GM19463 (cell line): ENCODE measurements around the gene NOP14.
"Not testable (repeated sequence)": the region's sequence is repeated elsewhere in the genome, so short reads cannot be mapped to it uniquely, and the experiment has no call there.

Experiments
- ATAC-seq: cut with Tn5 transposase; IDR thresholded peaks from one replicate; pipeline ENCODE4 v1.9.1; 2021; ENCODE audit warnings: mild to moderate bottlenecking, moderate library complexity; ENCODE audit not compliant: unreplicated experiment

NOP14 gene

DNA sequence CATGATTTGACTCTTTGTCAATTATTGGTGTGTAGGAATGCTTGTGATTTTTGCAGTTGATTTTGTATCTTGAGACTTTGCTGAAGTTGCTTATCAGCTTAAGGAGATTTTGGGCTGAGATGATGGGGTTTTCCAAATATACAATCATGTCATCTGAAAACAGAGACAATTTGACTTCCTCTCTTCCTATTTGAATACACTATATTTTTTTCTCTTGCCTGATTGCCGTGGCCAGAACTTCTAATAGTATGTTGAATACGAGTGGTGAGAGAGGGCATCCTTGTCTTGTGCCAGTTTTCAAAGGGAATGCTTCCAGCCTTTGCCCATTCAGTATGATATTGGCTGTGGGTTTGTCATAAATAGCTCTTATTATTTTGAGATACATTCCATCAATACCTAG lies 44.9 kb downstream of the NOP14 start:
- not testable (repeated sequence) for ATAC-seq

DNA sequence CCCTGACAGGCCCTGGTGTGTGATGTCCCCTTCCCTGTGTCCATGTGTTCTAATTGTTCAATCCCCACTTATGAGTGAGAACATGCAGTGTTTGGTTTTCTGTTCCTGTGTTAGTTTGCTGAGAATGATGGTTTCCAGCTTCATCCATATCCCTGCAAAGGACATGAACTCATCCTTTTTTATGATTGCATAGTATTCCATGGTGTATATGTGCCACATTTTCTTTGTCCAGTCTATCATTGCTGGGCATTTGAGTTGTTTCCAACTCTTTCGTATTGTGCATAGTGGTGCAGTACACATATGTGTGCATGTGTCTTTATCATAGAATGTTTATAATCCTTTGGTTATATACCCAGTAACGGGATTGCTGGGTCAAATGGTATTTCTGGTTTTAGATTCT lies 46.5 kb downstream of the NOP14 start:
- not testable (repeated sequence) for ATAC-seq

DNA sequence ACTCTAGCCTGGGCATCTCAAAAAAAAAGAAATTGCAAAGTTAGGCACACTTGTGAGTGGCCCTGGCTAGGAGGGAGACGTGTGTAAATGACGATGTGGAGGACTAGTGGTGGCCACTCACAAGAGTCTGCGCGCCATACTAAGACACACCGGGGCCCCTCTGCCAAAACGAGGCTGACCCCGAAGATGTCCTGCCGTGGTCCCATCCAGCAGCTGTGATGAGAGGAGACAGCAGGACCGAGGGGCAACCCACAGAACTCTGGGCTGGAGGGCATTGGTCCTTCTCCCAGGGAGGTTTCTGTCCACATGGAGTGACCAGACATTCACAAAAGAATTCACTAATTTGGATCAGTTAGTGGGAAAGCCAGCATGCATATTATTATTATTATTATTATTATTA lies 47.4 kb downstream of the NOP14 start:
- no peak for ATAC-seq

DNA sequence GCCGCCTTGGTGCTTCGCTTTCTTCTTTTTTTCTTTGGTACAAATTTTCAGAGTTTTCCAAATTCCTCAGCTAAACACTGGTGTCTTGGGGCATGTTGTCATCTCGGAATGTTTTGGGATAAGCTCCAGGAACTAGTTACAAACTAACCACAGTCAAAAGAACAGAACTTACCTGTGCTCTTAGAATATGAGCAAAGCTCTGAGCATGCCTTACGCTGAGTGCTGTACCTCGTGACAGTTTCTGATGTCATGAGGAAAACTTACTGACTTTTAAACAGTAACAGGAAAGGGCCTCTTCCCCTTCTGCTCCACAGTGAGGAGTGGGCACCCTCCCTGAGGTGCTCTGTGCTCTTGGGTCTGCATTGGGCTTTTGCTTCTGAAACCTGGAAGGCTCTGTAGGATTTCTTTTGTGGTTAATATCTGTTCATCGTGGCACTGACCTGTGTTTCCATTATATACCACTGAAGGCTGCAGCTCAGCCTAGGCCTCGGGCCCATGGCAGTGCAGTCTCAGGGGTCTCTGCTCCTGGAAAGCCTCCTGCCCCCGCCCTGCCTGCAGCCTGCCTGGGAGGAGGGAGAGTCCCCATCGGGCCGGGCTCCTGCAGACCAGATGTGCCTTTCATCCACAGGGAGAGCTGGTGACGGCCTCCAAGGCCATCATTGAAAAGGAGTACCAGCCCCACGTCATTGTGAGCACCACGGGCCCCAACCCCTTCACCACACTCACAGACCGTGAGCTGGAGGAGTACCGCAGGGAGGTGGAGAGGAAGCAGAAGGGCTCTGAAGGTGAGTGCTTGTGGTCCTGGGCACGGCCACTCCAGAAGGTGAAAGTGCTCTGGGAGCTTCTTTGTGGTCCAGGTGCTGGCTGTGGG lies 48.7 kb downstream of the NOP14 start:
- ATAC-seq = no peak

DNA sequence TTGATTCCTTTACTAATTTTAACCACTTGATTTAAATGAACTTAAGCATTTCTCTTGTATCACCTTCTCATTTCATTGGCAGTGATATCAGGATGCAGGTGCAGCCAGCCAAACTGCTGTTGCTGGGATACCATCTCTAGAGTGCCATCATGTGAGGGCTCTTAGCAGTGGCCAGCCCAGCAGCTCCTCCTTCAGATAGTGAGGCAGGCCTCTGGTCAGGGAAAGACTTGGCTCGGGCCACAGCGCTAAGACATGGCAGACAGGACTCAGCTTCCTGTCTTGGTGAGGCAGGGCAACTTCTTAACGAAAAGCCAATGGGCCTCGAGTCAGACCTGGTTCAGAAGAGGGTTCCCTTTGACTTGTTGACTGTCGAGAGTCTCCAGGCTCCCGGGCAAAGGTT lies 50.0 kb downstream of the NOP14 start:
- ATAC-seq = no peak

DNA sequence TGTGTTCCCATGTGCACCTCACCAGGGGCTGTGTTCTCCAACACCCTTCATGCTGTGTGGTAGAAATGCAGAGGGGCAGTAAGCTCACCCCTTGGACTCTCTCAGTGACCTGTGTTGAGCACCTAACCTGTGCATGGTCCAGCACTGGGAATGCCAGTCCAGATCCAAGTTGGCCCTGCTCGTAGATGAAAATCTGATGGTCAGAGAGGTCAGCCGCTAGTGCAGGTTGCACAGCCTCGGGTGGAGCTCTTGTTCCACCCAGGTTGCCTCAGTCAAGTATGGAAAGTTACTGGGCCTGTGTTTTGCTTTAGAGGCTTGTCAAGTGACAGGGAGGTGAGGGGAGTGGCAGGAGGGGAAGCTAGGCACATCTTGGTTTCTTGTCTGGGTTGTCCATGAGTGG lies 51.3 kb downstream of the NOP14 start:
- no peak for ATAC-seq

DNA sequence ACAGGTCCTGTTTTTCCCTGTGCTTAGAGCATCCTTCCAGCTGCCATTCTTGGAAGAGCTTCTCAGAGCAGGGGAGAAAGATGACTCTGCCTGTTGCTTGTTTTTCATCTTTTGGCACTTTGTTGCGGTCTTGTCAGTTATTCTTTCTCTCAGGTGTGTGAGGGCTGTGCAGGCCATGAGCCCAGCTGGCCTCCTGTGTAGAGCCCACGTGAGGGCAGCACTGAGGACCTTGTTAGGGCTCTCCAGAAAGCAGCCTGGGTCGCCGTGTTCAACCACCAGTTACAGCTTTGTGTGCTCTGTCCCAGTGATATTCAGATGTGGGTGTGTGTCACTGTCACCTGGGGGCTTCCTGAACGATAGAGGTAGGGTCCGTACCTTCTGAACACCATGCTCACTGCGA lies 52.8 kb downstream of the NOP14 start:
- no peak for ATAC-seq

DNA sequence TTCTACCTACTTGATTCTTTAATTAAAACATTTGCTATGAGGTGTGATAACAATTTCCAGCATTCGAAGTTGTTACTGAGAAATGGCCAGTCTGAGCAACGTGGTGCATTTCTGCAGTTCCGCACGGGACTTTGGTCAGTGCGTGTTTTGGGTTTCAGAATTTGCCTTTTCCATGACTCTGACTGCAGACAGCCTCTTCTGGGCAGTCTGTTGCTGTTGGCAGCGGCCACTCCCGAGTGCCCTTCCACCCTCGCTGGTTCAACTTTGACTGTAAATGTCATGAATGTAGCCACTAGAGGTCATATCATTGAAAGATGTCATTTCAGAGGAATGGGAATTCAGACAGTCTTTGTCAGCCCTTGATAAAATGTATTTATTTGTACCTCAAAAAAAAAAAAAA lies 53.6 kb downstream of the NOP14 start:
- ATAC-seq = no peak

DNA sequence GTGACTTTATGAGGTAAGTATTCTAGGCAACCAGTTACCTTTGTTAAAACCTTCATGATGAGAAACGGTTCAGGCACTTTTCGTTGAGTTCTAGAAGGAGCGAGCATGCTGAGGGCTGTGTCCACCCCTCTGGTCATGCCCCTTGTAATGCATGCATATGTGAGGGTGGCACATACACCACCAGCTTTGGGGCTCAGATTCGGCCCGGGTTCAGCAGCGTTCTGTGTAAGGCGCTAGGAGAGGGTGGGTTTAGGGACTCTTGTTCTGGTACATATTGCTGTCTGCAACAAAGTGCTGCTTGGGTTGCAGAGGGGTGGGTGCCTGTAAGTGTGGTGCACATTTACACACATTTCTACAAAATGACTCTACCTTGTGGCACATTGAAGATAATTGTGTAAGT lies 54.5 kb downstream of the NOP14 start:
- ATAC-seq = no peak

DNA sequence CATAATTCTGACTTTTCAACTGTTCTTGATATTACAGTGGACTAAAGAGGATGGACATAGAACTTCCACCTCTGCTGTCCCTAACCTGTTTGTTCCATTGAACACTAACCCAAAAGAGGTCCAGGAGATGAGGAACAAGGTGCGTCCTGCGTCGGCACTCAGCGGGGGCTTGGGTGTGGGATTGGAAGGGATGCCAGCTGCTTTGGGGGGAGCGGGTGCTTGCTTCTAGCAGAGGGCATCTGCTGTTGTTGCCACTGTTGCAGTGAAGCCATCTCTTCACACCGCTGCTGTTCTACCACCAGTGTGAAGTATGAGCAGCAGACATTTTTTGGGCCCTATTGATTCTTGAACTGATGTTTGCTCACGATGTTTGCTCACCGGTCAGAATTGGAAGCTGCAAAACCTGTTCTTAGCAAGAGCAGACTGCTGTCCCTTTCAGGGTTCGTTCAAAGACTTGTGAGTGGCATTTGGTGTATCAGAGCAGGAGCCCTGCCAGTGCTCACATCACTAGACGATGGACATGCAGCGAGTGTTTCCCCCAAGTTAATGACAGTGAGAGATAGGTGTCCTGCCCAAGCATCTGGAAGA lies 55.4 kb downstream of the NOP14 start:
- ATAC-seq = no peak

DNA sequence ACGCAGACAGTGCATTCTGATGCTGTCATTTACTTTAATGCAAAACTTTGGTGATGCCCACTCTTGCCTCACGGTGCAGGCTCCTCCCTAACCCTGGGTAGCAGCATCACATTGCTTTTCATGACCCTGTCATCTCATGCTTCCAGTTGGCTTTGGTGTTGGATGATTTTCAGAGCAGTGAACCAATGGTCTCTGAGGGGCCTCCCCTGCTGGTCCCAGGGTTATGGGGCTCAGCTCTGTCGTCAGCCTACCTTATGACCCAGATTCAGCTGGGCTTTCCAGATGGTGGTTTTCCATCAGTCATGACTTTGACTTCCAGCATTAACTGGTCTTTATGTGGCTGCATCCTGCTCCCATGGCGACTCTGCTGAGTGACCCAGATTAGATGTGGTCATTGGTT lies 56.0 kb downstream of the NOP14 start:
- ATAC-seq = no peak

DNA sequence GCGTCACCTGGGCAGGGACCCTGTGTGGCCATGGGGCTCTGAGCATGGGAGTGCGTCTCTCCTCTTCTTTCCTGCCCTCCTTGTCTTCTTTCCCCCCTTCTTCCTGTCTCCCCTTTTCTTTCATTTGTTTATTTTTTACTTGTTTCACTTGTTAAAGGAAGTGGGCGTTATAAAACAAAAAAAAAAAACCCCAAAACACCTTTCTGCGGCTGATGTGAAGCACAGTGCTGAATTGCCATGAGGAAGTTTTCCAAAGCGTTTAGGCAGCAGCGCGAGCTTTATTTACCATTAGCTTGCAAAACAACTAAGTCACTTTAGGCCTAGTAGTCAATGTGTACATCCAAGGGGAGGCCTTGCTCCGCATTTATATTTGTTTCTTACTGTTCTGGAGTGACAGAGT lies 57.0 kb downstream of the NOP14 start:
- no peak for ATAC-seq

DNA sequence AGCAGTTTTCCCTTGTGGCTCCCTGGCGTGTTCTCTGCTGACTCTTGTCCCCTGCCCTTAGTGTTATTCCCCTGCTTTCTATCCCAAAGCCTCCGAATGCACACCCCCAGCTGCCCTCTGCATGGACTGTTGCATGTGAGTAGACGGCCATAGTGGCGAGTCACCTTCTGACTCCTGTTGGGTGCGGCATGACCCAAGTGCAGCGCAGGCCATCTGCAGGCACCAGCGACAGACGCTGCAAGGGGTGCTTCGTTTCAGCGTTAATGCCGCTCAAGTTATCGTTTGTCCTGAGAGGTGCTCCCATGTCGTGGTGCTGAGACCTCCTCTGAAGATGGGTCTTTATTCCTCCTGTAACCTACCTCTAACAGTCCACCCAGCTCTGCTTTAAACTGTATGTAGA lies 57.7 kb downstream of the NOP14 start:
- no peak for ATAC-seq

DNA sequence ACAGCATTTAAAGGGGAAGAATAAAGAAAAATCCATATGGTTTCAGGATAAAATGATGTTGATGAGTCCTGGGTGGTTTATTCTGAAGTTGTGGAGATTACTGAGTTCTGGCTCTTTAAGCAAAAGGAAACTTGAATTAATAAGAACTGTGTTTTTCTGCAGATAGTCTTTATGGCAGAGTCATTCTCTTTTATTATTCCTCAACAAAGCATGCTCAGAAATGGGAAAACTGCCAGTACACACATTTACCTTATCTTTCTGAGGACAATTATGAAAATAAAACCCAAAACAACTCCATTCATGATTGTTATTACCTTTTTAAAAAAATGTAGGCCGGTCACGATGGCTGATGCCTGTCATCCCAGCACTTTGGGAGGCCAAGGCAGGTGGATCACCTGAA lies 61.1 kb downstream of the NOP14 start:
- no peak for ATAC-seq

DNA sequence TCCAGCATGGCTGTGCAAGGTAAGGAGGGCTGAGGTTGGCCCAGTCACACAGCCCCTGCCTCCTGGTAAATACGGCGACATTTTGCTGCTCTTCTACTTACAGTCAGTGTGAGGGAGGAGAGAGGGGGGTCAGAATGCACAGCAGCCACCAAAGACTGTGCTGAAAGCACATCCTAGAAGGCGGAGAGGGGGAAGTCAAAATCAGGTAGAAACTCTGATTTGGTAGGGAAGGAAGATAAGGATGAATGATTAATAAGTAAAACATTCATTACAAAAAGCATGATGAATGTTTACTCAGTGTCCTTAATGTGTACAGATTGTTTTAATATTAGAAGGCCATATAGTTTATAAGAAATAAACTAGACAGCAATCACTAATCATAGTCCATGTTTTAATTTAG lies 62.0 kb downstream of the NOP14 start:
- ATAC-seq = no peak

DNA sequence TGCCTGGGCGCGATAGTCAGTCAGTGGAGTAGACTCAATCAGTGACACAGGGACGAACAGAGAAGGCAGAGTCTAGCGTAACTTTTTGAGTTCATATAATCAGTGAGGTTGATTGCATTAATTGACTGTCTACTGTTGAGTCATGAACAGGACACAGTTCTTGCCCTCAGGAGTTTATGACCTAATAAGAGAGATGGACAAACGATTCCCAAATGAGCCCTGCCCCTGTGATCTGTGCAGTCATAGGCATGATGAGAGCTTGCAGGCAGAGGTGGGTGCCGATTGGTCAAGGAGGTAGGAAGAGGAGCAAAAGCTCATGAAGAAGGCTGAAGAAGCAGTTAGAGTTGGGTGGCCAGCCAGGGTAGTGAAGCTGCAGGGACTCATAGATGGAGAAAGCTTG lies 62.5 kb downstream of the NOP14 start:
- ATAC-seq = no peak

DNA sequence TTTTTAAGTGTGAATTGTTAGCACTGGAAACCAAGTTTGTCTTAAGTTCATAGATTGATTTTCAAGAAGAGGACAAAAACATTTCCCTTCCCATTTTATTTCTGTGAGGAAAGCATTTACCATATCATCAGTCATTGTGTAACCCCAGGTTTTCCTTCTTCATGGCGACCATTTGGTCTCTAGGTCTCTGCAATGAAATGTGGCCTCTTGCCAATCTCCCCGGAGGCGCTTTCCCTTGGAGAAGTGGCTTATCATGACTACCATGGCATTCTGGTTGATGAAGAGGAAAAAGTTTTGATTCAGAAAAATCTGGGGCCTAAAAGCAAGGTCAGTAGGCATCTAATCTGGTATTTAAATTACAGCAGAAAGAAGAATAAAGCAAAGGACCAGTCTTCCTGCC lies 65.2 kb downstream of the NOP14 start:
- no peak for ATAC-seq

DNA sequence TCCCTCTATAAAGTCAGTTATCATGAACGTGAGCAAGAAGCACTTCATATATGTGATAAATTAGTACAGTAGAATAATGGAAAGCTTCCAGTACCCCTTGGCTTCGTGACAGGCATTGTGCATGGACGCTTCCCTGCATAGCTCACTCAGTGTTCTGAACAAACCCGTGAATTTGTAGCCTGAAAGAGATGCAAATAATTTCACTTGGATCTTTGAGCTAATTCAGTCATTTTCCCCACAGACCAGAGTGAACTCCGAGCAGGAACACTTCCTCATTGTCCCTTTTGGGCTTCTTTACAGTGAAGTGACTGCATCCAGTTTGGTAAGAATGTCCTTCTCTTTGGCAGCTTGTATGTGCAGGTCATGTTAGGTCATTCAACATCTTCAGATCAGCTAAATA lies 69.4 kb downstream of the NOP14 start:
- no peak for ATAC-seq

DNA sequence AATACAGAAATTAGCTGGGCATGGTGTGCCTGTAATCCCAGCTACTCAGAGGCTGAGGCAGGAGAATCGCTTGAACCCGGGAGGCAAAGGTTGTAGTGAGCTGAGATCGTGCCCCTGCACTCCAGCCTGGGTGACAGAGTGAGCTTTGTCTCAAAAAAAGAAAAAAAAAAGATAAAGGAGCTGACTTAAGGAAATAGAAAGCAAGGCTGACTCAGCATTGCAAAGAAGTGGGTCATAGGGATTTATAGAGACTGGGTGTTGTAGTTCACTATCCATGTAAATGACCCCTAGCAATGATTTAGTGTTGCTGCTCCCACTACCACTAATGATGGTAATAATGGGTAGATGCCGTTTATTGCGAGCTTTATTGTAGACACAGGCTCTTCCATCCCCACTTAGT lies 71.9 kb downstream of the NOP14 start:
- ATAC-seq = no peak

DNA sequence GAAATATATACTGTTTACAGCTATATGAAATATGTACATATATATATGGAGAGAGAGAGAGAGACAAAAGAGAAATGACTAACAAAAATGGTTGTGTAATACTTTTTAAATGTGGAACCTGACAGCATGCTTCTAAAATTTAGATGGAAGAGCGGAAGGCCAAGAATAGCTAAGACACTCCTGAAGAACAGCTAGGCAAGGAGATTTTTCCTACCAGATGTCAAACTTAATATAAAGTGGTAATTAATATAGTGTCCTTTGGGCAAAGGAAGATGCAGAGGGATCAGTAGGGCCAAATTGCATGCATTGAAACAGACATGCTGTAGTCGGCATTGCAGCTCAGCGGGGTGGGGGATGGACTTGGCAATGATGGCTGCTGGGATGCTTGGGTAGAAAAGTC lies 74.3 kb downstream of the NOP14 start:
- ATAC-seq = no peak
